Fibroblast of lung (primary cell): ENCODE data around the gene IRF1. TPM values are rescaled to one million over a fixed set of nuclear protein-coding genes. Genes with fewer than 3 reads are reported as not detected.

Experiments
- DNase-seq, 2 donors: peaks; one replicate each; pipeline versions ENCODE4 v3.0.0 to v3.0.0-alpha.2; 2010; ENCODE audit warnings: low read depth in 2 of 2
- H2AFZ ChIP-seq: 2 replicates; pipeline ENCODE4 v1.5.1; 2012; ENCODE audit warnings: low read length, control low read depth, inconsistent platforms
- H3K27ac ChIP-seq: 2 replicates; pipeline ENCODE4 v1.5.1; 2011; ENCODE audit warnings: low read length, control low read depth; ENCODE audit not compliant: insufficient read depth
- H3K27me3 ChIP-seq: 2 replicates; pipeline ENCODE4 v1.5.1; 2011; ENCODE audit warnings: mild to moderate bottlenecking, low read length; ENCODE audit not compliant: control insufficient read depth, insufficient read depth
- H3K36me3 ChIP-seq: 2 replicates; pipeline ENCODE4 v1.5.1; 2011; ENCODE audit warnings: low read length; ENCODE audit not compliant: control insufficient read depth, insufficient read depth
- H3K4me1 ChIP-seq: 2 replicates; pipeline ENCODE4 v1.5.1; 2011; ENCODE audit warnings: low read length; ENCODE audit not compliant: control insufficient read depth, insufficient read depth; ENCODE audit errors: extremely low read depth
- H3K4me2 ChIP-seq: 2 replicates; pipeline ENCODE4 v1.5.1; 2011; ENCODE audit warnings: low read length, control low read depth; ENCODE audit not compliant: insufficient read depth; ENCODE audit errors: extremely low read depth
- H3K4me3 ChIP-seq, 4 experiments: fragments of 200-600 bp in 1 of 4; sonication (generic) in 1 of 4; replicated peaks in 1 of 4; 2 replicates each; pipeline ENCODE4 v1.5.1; 2011 to 2016; ENCODE audit warnings: low read length in 4 of 4, low read depth in 3 of 4, mild to moderate bottlenecking in 3 of 4, control low read depth in 2 of 4, inconsistent platforms in 1 of 4, mixed read lengths in 1 of 4; ENCODE audit not compliant: insufficient read depth in 1 of 4; ENCODE audit errors: control extremely low read depth in 1 of 4
- H3K79me2 ChIP-seq: 2 replicates; pipeline ENCODE4 v1.5.1; 2012; ENCODE audit warnings: mild to moderate bottlenecking, low read length, inconsistent platforms; ENCODE audit not compliant: control insufficient read depth, insufficient read depth
- H3K9ac ChIP-seq: 2 replicates; pipeline ENCODE4 v1.5.1; 2011; ENCODE audit warnings: mild to moderate bottlenecking, low read length, control low read depth; ENCODE audit not compliant: insufficient read depth
- H3K9me3 ChIP-seq: 2 replicates; pipeline ENCODE4 v1.5.1; 2012; ENCODE audit warnings: low read depth, low read length; ENCODE audit not compliant: control insufficient read depth, insufficient read depth
- H4K20me1 ChIP-seq: 2 replicates; pipeline ENCODE4 v1.5.1; 2011; ENCODE audit warnings: low read length; ENCODE audit not compliant: control insufficient read depth, insufficient read depth; ENCODE audit errors: extremely low read depth
- CTCF ChIP-seq, 2 donors: IDR thresholded peaks in 1 of 2; conservative IDR thresholded peaks in 1 of 2; 1 replicate in 1 of 2; 2 replicates in 1 of 2; pipeline ENCODE4 v1.5.1; 2011 to 2012; ENCODE audit warnings: low read length in 2 of 2, control low read depth in 1 of 2, inconsistent platforms in 1 of 2, low read depth in 1 of 2, mild to moderate bottlenecking in 1 of 2
- EZH2 ChIP-seq: IDR thresholded peaks from 2 replicates; pipeline ENCODE4 v1.5.1; 2012; ENCODE audit warnings: low read length, control low read depth, mild to moderate bottlenecking; ENCODE audit errors: missing control alignments
- polyA plus RNA-seq, 2 donors: library from polyadenylated mRNA; depleted of rRNA in 1 of 2; stranded (reverse) in 1 of 2; unstranded in 1 of 2; fragments of >200 nt; gene quantifications; 2 replicates each; pipeline ENCODE4 v1.2.1, GENCODE V29; 2011 to 2012; ENCODE audit warnings: missing spikeins in 1 of 2
- total RNA-seq: library from RNA; depleted of rRNA; stranded (reverse); fragments of >200 nt; gene quantifications from 2 replicates; pipeline ENCODE4 v1.2.1, GENCODE V29; 2014

IRF1 gene
- total and polyA plus RNA-seq, 2 donors (not counting 1 experiment from before 2014, with no cell fraction given) = 34.7 to 37.6 TPM

- Histone ChIP-seq H3K27me3 (no peaks in the 10 kb centered on the region), H3K9ac (no peak overlapping the region), H3K4me1 (peaks cover 52% of the 10 kb centered on the region), H3K27ac (no peak overlapping the region), H3K79me2 (no peaks in the 10 kb centered on the region), H3K9me3 (no peaks in the 10 kb centered on the region), H2AFZ (no peak overlapping the region), H4K20me1 (no peaks in the 10 kb centered on the region), H3K36me3 (no peaks in the 10 kb centered on the region), H3K4me2 (no peak overlapping the region), H3K4me3 (no peak overlapping the region)
- DNase-seq = no peak
- TF ChIP-seq EZH2 (no peak), CTCF (conservative IDR thresholded peaks at IDR 0.05 in 1 of 2, IDR thresholded peaks at IDR 0.05 in 1 of 2; ENCODE audit: low read depth in 1 of 2, low read length in 2 of 2) (no peak)
Observed at GRCh38 chr5:132461569-132462070, 29.0 kb downstream of the IRF1 start.

DNA sequence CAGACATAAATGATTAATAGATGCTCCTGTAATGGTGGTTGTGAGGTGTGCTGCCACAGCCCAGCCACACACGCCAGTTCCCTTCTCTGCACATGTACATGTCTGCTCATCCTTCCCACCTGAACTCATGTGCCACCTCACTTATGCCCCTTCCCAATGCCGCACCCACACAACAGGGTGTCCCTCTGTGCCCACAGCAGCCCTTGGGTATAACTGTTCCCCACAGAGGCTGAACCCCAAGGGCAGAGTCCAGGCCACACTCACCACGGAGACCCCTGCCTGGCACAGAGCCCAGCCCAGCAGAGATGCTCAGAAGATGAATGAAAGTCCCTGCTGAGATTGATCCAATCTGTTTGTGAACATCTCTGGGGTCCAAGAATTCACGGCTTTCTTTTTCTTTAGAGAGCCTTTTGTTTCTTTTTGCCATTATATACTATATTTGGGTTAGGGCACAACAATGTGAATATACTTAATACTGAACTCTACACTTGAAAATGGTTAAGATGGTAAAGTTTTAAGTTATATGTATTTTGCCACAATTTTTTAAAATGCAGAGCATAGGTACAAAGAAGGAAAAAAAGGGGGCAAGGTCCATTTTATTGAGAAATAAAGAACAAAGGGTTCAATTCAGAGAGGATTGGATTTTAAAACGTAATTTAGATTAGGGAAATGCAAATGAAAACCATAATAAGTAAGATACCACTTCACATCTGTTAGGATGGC lies 29.6 kb downstream of the IRF1 start:
- H2AFZ ChIP-seq = no peak overlapping the region
- no peaks in the 10 kb centered on the region for H3K27me3 ChIP-seq
- no peaks in the 10 kb centered on the region for H3K9me3 ChIP-seq
- H3K27ac ChIP-seq = no peak overlapping the region
- H3K79me2 ChIP-seq = no peaks in the 10 kb centered on the region
- H3K4me1 ChIP-seq = peaks cover 52% of the 10 kb centered on the region
- no peaks in the 10 kb centered on the region for H4K20me1 ChIP-seq
- no peak overlapping the region for H3K9ac ChIP-seq
- TF ChIP-seq CTCF (conservative IDR thresholded peaks at IDR 0.05 in 1 of 2, IDR thresholded peaks at IDR 0.05 in 1 of 2; ENCODE audit: low read depth in 1 of 2, low read length in 2 of 2) (no peak), EZH2 (no peak)
- no peak overlapping the region for H3K4me2 ChIP-seq
- H3K4me3 ChIP-seq = no peak overlapping the region
- H3K36me3 ChIP-seq = no peaks in the 10 kb centered on the region
- no peak for DNase-seq

- TF ChIP-seq EZH2 (no peak), CTCF (conservative IDR thresholded peaks at IDR 0.05 in 1 of 2, IDR thresholded peaks at IDR 0.05 in 1 of 2; ENCODE audit: low read depth in 1 of 2, low read length in 2 of 2) (no peak)
- DNase-seq = no peak
- no peak overlapping the region for H3K9ac ChIP-seq
- no peak overlapping the region for H3K27ac ChIP-seq
- H3K4me1 ChIP-seq = peaks cover 52% of the 10 kb centered on the region
- no peaks in the 10 kb centered on the region for H4K20me1 ChIP-seq
- H3K9me3 ChIP-seq = no peaks in the 10 kb centered on the region
- no peak overlapping the region for H3K4me3 ChIP-seq
- no peak overlapping the region for H2AFZ ChIP-seq
- H3K79me2 ChIP-seq = no peaks in the 10 kb centered on the region
- no peak overlapping the region for H3K4me2 ChIP-seq
- no peaks in the 10 kb centered on the region for H3K27me3 ChIP-seq
- no peaks in the 10 kb centered on the region for H3K36me3 ChIP-seq
Observed at GRCh38 chr5:132459983-132460838, 30.4 kb downstream of the IRF1 start.
